GM13976 (cell line): Measurements from ENCODE around the gene CDKN2B-AS1.

Experiments used
- DNase-seq: peaks from one replicate; pipeline ENCODE4 v3.0.0; 2012; ENCODE audit warnings: low spot score
- CTCF ChIP-seq: IDR thresholded peaks from 2 replicates; pipeline ENCODE4 v1.5.1; 2012; ENCODE audit warnings: borderline replicate concordance, mild to moderate bottlenecking; ENCODE audit not compliant: insufficient read depth; ENCODE audit errors: extremely low read depth, missing control alignments, control extremely low read depth
- in situ Hi-C: fragments of 300-500 bp; cut with MboI; formaldehyde crosslinking; loops from one replicate; pipeline ENCODE4 v1.12.0; 2022; ENCODE audit warnings: low sequenced_read_pairs, mixed read lengths, inconsistent platforms; ENCODE audit not compliant: unreplicated experiment

Gene CDKN2B-AS1

GRCh38 chr9:22043928-22044327, 49.3 kb downstream of the CDKN2B-AS1 start:
- DNase-seq: no peak
- TF ChIP-seq CTCF: no peak
- in situ Hi-C loops: loop anchor here (25.0 kb wide), 1 partner anchor 232 kb away; the partner anchor contains the start of gene MTAP

- in situ Hi-C loops: loop anchor here (25.0 kb wide), 1 partner anchor 232 kb away; the partner anchor contains the start of gene MTAP
- DNase-seq: no peak
- no peak for TF ChIP-seq CTCF
Observed at GRCh38 chr9:22044583-22044982, 50.0 kb downstream of the CDKN2B-AS1 start.

- TF ChIP-seq CTCF: no peak
- no peak for DNase-seq
- in situ Hi-C loops: loop anchor here (25.0 kb wide), 1 partner anchor 233 kb away; the partner anchor contains the start of gene MTAP
Observed at GRCh38 chr9:22045423-22045822, 50.8 kb downstream of the CDKN2B-AS1 start.

GRCh38 chr9:22046243-22046885, 51.8 kb downstream of the CDKN2B-AS1 start:
- no peak for TF ChIP-seq CTCF
- in situ Hi-C loops: loop anchor here (25.0 kb wide), 1 partner anchor 234 kb away; the partner anchor contains the start of gene MTAP
- no peak for DNase-seq

- TF ChIP-seq CTCF: no peak
- no peak for DNase-seq
- in situ Hi-C loops: loop anchor here (25.0 kb wide), 1 partner anchor 235 kb away; the partner anchor contains the start of gene MTAP
Observed at GRCh38 chr9:22047596-22047995, 53.0 kb downstream of the CDKN2B-AS1 start.

- no peak for DNase-seq
- in situ Hi-C loops: loop anchor here (25.0 kb wide), 1 partner anchor 237 kb away; the partner anchor contains the start of gene MTAP
Observed at GRCh38 chr9:22049411-22049810, 54.8 kb downstream of the CDKN2B-AS1 start.

More at GRCh38 chr9:22049411-22049810, 54.8 kb downstream of the CDKN2B-AS1 start:
- TF ChIP-seq CTCF: no peak
